Measurements from ENCODE around the gene TMEM179B.
A peak's percentile ranks its signal among the peaks of the same experiment; 100 is the strongest.
"Not testable (repeated sequence)": the region's sequence is repeated elsewhere in the genome, so short reads cannot be mapped to it uniquely, and the experiment has no call there.

Gene TMEM179B

GRCh38 chr11:62753736-62754603 lies 33.2 kb upstream of the TMEM179B start, which contains the start of gene ZBTB3:
TSS of gene ZBTB3 (minus strand) at chr11:62754160. CDS start at chr11:62753664, 496 bp downstream.
- Histone ChIP-seq H3K27me3 (replicated peaks) (no peaks in the 10 kb centered on the region), H3K36me3 (replicated peaks) (peaks cover 3% of the 10 kb centered on the region), H3K27ac (peak within 1 kb of the TSS; percentile 94), H3K4me3 (ENCODE audit: low read depth, low read length) (peak within 1 kb of the TSS; percentile 94)
- in situ Hi-C loops (cut with HindIII; ENCODE audit: low pct_ligation_motif_present, low sequenced_read_pairs) = no loop called here
- TF ChIP-seq, protein P1, sequence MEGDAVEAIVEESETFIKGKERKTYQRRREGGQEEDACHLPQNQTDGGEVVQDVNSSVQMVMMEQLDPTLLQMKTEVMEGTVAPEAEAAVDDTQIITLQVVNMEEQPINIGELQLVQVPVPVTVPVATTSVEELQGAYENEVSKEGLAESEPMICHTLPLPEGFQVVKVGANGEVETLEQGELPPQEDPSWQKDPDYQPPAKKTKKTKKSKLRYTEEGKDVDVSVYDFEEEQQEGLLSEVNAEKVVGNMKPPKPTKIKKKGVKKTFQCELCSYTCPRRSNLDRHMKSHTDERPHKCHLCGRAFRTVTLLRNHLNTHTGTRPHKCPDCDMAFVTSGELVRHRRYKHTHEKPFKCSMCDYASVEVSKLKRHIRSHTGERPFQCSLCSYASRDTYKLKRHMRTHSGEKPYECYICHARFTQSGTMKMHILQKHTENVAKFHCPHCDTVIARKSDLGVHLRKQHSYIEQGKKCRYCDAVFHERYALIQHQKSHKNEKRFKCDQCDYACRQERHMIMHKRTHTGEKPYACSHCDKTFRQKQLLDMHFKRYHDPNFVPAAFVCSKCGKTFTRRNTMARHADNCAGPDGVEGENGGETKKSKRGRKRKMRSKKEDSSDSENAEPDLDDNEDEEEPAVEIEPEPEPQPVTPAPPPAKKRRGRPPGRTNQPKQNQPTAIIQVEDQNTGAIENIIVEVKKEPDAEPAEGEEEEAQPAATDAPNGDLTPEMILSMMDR (IDR thresholded peaks at IDR 0.05; ENCODE audit: low read depth, low read length, missing control alignments) = no peak
- DNase-seq = peak; percentile 99

- TF ChIP-seq, protein P1 (IDR thresholded peaks at IDR 0.05; ENCODE audit: low read depth, low read length, missing control alignments) = no peak
- Histone ChIP-seq H3K36me3 (replicated peaks) (peaks cover 3% of the 10 kb centered on the region), H3K27ac (no peak overlapping the region), H3K4me3 (ENCODE audit: low read depth, low read length) (no peak overlapping the region), H3K27me3 (replicated peaks) (no peaks in the 10 kb centered on the region)
- in situ Hi-C loops (cut with HindIII; ENCODE audit: low pct_ligation_motif_present, low sequenced_read_pairs) = no loop called here
- DNase-seq = no peak
These were observed 32.1 kb upstream of the TMEM179B start for GRCh38 chr11:62755086-62755615.

DNA sequence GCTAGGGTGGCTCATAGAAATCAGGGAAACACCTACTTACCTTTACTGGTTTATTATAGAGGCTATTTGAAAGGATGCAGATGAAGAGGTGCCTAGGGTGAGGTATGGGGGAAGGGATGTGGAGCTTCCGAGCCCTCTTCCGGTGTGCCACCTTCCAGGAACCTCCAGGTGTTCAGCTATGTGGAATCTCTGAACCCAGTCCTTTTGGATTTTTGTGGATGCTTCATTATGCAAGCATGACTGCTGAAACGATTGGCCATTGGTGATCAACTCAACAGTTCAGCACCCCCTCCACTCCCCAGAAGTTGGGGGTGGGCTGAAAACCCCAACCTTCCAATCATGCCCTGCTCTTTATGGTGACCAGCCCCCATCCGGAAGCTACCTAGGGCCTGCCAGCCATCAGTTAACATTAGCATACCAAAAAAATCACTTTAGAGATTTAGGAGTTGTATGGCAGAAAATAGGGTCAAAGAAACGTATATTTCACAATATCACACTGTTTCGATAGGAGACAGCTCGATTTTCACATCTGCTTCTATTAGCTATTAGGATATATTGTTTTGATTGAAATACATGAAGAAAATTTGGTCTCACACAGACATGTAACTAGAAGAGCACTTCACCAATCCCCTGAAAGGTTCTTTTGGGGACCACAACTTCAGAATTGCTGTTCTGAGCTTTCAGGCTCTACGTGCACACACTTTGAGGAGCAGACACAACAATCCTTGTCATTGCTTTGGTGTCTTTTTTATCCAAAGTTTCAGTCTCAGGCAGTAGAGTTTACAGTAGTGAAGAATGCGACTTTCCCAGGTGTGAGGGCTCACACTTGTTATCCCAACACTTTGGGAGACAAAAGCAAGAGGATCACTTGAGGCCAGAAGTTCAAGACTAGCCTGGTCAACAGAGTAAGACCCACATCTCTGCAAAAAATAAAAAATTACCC lies 29.1 kb upstream of the TMEM179B start:
- in situ Hi-C loops (cut with HindIII; ENCODE audit: low pct_ligation_motif_present, low sequenced_read_pairs) = no loop called here
- TF ChIP-seq, protein P1 (IDR thresholded peaks at IDR 0.05; ENCODE audit: low read depth, low read length, missing control alignments) = no peak
- Histone ChIP-seq H3K27me3 (replicated peaks) (no peaks in the 10 kb centered on the region), H3K27ac (no peak overlapping the region), H3K36me3 (replicated peaks) (no peaks in the 10 kb centered on the region), H3K4me3 (ENCODE audit: low read depth, low read length) (no peak overlapping the region)
- no peak for DNase-seq

- H3K4me3 ChIP-seq (ENCODE audit: low read depth, low read length) = peak overlapping the region; percentile 5
- in situ Hi-C loops (cut with HindIII; ENCODE audit: low pct_ligation_motif_present, low sequenced_read_pairs); H3K27ac ChIP-seq; DNase-seq; H3K27me3 ChIP-seq (replicated peaks); H3K36me3 ChIP-seq (replicated peaks): not testable (repeated sequence)
These were observed 26.4 kb upstream of the TMEM179B start for GRCh38 chr11:62760867-62761227.

DNA sequence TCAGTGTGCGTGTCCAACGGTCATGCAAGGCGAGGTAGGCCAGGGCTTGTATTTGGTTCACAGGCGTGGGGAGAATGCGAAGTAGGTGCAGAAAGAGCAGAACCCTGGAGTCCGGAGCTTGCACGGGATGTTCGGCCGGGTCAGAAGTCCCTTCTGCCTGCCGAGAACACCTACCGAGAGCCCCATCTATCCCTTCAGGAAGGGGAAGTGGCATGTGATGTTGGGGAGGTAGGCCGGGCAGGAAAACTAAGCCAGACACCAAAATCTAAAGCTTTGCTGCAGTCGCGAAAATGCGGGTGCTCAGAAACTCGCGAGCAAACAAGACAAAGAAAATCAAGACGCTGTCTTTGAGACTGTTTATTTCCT lies 16.4 kb upstream of the TMEM179B start:
- TF ChIP-seq, protein P1 (IDR thresholded peaks at IDR 0.05; ENCODE audit: low read depth, low read length, missing control alignments) = no peak
- in situ Hi-C loops (cut with HindIII; ENCODE audit: low pct_ligation_motif_present, low sequenced_read_pairs) = no loop called here
- no peaks in the 10 kb centered on the region for H3K27me3 ChIP-seq (replicated peaks)
- no peak for DNase-seq
- peak overlapping the region; percentile 75 for H3K4me3 ChIP-seq (ENCODE audit: low read depth, low read length)
- peak overlapping the region; percentile 93 for H3K27ac ChIP-seq
- H3K36me3 ChIP-seq (replicated peaks) = peaks cover 13% of the 10 kb centered on the region
